ENCODE measurements around the gene RBM26.

DNA sequence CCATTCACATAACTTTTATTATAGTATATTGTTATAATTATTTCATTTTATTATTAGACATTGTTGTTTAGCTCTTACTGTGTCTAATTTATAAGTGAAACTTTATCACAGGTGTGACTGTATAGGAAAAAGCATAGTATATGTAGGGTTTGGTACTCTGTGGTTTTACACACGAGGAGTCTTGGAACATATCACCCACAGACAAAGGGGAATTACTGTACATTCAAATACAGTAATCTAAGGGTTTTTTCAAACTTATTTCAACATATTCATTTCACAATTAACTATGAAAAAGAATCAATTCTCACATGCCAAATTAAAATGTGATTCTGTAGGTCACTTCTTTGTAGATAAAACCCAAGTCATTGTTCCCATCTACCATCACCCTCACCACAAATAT is 46.0 kb downstream of the RBM26 start:
- TF ChIP-seq POLR2AphosphoS5 (IDR thresholded peaks at IDR 0.05) (no peak), CTCF (IDR thresholded peaks at IDR 0.05; ENCODE audit: poor library complexity, severe bottlenecking) (no peak), RAD21 (conservative IDR thresholded peaks at IDR 0.05) (no peak), SMC3 (conservative IDR thresholded peaks at IDR 0.05; ENCODE audit: poor library complexity) (no peak), EZH2 (IDR thresholded peaks at IDR 0.05; ENCODE audit: borderline replicate concordance, insufficient read depth, low read length, poor library complexity, severe bottlenecking) (no peak), EP300 (conservative IDR thresholded peaks at IDR 0.05; ENCODE audit: poor library complexity, severe bottlenecking) (no peak), TAF1 (IDR thresholded peaks at IDR 0.05; ENCODE audit: low read depth) (no peak)
- TF ChIP-seq, protein P1, sequence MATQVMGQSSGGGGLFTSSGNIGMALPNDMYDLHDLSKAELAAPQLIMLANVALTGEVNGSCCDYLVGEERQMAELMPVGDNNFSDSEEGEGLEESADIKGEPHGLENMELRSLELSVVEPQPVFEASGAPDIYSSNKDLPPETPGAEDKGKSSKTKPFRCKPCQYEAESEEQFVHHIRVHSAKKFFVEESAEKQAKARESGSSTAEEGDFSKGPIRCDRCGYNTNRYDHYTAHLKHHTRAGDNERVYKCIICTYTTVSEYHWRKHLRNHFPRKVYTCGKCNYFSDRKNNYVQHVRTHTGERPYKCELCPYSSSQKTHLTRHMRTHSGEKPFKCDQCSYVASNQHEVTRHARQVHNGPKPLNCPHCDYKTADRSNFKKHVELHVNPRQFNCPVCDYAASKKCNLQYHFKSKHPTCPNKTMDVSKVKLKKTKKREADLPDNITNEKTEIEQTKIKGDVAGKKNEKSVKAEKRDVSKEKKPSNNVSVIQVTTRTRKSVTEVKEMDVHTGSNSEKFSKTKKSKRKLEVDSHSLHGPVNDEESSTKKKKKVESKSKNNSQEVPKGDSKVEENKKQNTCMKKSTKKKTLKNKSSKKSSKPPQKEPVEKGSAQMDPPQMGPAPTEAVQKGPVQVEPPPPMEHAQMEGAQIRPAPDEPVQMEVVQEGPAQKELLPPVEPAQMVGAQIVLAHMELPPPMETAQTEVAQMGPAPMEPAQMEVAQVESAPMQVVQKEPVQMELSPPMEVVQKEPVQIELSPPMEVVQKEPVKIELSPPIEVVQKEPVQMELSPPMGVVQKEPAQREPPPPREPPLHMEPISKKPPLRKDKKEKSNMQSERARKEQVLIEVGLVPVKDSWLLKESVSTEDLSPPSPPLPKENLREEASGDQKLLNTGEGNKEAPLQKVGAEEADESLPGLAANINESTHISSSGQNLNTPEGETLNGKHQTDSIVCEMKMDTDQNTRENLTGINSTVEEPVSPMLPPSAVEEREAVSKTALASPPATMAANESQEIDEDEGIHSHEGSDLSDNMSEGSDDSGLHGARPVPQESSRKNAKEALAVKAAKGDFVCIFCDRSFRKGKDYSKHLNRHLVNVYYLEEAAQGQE (IDR thresholded peaks at IDR 0.05; ENCODE audit: borderline replicate concordance): no peak

Data from neural cell (in vitro differentiated cells).